NCI-H2081 (cell line): ENCODE results near the gene RAD9A.

Experiments used
- DNase-seq, 2 experiments: peaks; one replicate each; lab custom pipeline; 2025; lab: John Stamatoyannopoulos, UW

RAD9A gene

GRCh38 chr11:67391304-67392182 is at the start of gene RAD9A:
Gene RAD9A, plus strand, starts transcription at chr11:67391986. Its CDS starts 59 bp downstream, at chr11:67392045.
- peak; percentile 91 to 95 for DNase-seq

DNA sequence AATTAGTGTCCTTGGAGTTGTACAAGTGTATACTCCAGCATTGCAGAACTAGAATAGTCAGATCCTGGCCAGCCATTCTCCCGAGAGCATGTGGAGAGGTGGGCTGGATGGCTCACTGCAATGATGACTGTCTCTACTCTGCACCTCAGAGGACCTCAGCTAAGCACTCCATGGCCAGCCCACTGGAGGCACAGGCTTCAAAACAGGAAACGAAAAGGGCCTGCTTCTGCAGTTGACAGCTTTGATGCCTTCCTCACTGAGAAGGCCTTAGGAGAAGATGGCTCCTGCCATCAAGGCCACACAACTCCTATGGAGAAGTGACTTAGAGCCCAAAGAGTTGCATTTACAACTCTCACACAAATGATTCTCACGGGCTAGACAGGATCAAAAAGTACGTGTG is 47.5 kb upstream of the RAD9A start:
- DNase-seq, result no peak

DNA sequence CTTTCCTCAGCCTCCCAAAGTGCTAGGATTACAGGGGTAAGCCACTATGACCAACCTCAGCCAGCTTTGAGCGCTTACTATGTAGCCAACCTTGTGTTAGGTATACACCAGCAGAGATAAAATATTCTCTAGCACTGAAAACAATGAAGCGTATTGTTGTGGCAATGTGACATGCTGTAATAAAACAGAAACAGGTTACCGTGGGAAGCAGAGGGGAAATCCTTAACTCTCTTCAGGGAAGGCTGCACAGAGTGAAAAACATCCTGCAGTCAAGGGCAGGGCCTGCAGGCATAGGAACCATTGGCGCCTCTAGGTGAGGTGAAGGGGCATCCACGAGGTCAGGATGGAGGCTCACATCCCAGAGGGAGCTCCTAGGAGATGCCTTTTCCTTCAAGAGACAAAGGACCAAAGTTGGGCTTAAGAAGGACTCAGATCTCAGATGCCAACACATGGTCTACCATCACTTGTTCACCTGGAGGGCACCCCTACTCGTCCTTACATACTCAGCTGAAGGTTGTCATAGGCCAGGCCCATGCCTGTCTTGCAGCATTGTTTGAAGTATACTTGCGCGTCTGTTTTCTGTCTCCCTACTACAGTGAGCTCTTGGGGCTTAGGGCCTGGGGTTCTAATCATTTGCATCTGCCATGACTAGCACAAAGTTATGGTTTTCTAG is 46.4 kb upstream of the RAD9A start:
- DNase-seq, result no peak

DNA sequence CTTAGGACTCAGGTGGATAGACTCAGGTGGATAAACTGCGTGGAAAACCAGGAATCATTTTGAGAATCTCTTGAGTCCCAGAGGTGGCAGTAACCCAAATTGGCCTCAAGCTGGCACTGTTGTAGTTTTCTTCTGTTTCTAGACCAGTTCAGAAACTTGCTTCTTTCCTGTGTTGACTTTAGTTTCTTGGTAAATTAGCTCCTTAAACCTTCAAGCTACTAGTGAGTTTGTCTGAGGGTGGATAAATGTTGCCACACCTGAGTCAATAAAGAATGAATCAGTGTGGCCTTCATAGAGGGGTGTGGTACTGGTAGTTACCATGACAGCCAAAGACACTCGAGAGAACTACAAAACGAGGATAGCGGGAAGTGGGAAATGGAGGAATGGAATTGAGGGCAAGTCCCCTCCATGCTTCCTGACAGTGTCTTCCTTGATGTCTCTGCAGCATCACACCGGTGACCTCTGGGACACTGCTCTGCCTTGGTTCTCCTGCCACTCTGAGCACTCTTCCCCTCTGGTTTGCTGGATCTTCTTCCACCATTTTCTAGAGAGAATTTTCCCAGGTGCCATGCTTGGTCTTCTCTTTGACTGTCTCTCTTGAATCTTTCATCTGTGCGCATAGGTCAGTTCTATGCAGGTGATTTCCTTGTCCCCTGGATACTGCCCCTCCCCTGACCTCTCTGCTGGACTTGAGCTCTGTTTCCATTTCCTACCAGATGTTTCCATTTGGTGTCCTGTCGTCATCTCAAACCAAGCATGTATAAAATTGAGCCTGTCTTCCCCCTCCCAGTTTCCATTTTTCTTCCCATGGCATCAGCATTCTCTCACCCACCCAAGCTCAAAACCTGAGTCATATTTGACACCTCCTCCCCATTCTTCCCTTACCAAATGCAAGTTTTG is 45.6 kb upstream of the RAD9A start:
- peak in 1 of 2 experiments; percentile 18 for DNase-seq

DNA sequence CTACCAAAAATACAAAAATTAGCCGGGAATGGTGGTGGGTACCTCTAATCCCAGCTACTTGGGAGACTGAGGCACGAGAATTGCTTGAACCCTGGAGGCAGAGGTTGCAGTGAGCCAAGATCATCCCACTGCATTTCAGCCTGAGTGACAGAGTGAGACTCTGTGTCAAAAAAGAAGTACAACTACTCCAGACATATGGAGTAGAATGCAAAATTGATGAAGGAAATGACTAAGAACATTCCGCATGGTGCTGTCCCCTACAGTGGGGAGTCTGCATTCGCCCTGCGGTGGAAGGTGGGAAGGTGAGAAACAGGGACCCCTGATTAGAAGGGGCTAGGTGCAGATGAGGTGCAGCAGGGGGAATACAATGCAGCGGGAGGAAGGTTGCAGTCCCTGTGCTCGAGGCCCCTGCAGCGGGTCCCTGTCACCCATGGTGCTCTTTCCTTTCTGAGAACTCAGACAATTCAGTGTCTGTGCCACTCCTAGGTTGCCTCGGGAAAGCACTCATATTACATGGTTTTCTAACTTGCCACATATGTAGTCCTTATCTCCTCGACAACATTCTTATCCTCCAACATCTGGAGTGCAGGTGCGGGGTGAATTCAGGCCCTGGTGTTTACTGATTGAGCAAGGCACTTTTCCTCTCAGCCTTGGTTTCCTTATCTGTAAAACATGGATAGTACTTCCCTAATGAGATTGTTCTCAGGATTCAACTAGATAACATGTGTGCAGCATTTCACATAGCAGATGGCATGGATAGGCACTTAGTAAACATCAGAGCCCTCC is 43.6 kb upstream of the RAD9A start:
- no peak for DNase-seq

DNA sequence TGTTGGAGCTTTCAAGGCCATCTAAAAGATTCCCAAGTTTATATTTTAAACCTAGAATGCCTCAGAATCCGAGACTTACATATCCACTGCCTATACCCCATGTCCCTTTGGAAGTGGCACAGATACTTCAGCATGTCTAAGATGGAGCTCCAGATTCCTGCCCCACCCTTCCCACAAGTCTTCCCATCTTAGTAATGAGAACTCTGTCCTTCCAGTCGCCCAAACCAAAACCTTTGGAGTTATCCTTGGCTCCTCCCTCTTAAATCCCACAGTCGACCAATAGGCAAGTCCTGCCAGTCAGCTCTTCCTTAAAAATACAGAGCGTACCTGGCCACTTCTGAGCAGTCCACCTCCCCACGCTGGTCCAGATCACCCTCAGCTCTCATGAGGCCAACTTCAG is 42.8 kb upstream of the RAD9A start:
- DNase-seq, result no peak

GRCh38 chr11:67349457-67349856 is 42.3 kb upstream of the RAD9A start:
- DNase-seq, result no peak

DNA sequence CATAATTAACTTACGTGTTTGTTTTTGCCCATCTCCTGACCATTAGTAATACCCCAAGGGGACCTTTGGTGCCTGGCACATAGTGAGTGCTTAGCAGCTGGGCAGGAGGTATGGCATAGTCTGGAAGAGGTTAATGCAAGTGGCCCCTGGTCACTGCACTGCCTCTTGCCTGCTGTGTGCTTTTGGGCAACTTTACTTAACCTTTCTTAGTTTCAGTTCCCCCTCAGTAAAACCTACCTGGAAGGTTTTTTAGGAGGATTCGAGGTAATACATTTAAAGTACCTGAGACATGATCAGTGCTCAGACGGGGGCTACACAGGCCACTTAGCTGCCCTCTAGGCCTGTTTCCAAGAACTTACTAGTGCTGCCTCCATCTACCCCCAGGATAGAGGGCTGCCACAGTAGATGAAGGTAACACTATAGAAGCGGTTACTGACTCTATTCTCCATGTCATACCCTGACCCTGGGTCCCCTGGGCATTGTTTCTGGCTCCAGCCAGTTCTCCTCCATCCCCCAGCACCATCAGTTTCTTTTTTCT is 41.8 kb upstream of the RAD9A start:
- no peak for DNase-seq

- DNase-seq, result peak; percentile 33 to 53
These were observed 40.3 kb upstream of the RAD9A start for GRCh38 chr11:67351275-67352005.

GRCh38 chr11:67352546-67353316 is 39.1 kb upstream of the RAD9A start:
- no peak for DNase-seq

- peak; percentile 90 to 93 for DNase-seq
These were observed 38.3 kb upstream of the RAD9A start, which contains the start of gene POLD4 for GRCh38 chr11:67353317-67354074. Gene POLD4, minus strand, starts transcription at chr11:67353546. Its CDS starts 147 bp downstream, at chr11:67353399.

DNA sequence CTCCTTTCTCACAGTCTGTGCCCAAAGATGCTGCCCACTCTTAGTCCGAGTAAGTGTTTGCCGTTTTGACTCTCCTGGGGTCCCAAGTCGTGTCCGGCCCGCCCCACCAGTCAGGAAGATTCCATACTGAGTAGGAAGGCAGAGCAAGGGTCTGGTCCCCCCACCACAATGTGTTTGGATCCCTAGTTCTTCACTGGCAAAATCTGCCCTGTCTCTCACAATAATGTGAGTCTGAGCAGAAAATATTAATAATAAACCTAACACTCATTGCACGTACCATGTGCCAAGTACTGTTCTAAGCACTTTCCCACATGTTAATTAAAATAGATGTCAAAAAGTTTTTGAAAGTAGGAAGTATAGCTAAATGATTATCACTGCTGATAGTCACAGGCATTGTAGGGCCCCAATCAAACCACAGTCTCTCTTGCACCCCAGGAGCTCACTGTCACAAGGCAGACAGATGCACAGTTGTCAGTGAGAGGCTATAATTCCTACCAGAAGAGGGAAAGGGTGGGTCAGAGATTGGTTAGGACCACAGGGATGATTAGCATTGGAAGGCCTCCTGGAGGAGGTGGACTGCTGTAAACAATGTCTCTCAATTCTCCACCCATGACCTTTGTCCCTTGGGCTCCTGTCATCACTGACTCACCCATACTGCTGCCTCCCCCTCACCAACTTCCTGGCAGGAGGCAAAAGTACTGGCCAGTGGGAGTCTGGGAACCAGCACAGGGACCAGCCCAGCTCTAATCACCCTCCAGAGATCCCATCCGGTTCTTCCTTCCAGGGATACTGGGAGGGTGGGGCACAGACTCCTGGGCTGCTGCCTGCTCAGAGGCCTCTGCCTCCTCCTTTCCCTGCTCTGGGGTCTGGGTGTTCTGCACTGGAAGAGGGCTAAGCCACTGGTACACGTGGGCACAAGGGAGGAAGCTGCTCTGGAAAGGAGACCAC is 37.4 kb upstream of the RAD9A start:
- DNase-seq, result no peak

DNA sequence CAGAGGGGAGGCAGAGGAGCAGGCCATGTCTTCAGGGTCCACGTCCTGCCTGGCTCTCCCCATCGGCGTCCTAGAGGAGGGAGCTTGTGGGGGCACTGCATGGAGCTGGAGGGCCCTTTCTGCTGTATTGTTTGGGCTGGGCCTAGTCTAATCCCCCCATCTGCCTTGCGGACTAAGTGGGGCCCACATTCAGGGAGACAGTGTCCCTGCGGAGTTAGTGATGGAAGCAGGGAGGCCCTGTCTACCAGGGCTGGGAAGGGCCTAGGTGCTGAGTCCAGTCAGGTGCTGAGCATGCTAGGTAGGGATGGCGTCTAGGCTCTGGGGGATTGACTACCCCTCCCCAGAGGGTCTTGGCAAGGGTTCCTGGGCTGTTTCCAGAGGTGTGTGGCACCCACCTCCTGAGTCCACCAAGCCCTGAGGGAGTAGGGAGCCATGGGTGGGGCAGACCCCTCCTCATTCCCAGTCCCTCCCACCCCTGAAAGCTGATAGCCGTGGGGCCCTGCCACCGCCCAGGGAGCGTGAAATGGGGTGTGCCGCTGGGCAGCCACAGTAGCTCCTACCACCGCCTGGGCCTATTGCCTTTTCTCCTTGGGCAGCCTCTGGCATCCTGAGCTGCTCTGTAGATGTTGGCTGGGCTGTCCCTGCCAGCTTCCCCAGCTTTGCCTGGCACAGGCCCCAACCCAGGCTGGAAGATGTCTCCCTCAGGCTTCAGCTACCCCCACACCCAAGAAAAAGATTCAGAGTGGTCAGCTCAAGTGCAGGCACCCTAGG is 36.6 kb upstream of the RAD9A start:
- no peak for DNase-seq

- DNase-seq, result no peak
These were observed 35.9 kb upstream of the RAD9A start for GRCh38 chr11:67355794-67356386.

- DNase-seq, result no peak
These were observed 35.4 kb upstream of the RAD9A start for GRCh38 chr11:67356387-67356863.

DNA sequence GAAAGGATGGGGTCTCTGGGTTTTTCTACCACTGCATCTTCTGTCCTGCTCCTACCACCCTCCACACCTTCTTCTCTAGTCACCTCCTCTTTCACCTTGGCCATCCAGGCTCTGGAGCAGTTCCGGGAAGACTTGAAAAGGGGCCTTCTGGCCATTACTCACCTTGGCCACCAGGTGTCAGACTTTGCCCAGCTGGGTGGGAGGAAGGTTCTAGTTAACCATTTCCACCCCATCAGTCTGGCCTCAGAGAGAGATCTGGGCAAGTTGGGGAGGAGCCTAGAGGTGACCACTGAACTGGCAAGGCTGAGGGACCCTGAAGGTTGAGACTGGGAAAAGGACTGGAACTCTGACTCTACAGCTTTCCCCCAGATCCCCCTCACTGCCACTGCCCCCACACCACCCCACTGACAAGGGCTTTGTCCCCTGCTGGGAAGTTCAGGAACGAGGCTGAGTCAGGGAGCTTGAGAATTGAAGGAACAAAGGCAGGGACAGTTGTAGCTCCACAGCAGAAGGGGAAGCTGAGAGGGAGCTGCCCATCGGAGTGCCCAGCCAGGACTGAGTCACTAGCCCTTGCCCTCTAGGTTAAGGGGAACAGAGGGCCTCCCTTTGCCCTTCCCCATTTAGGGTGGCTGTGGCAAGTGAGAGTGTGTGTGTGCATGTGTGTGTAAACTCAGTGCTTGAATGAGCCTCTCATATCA is 34.8 kb upstream of the RAD9A start:
- DNase-seq, result peak; percentile 65 to 69
